ENCODE measurements around the gene CBLC. TPM values are rescaled to one million over a fixed set of nuclear protein-coding genes. Genes with fewer than 3 reads are reported as not detected.
"Not testable (repeated sequence)": the region's sequence is repeated elsewhere in the genome, so short reads cannot be mapped to it uniquely, and the experiment has no call there.

The CBLC gene
- polyA plus RNA-seq, 3 donors, result 0.45 to 11.1 (median 2.0) TPM

DNA sequence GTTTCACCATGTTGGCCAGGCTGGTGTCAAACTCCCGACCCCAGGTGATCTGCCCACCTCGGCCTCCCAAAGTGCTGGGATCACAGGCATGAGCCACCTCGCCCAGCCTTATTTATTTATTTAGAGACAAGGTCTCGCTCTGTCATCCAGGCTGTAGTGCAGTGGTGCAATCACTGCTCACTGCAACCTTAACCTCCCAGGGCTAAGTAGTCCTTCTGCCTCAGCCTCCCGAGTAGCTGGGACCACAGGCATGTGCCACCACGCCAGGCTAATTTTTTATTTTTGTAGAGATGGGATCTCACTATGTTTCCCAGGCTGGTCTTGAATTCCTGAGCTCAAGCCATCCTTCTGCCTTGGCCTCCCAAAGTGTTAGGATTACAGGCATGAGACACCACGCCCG lies 56.7 kb downstream of the CBLC start:
- WGBS, 3 donors, result 84 to 93% (median 85%) methylated on average over 8 of the region's 8 CpGs
- not testable (repeated sequence) for H3K27ac ChIP-seq (ENCODE audit: low read depth, low read length)

DNA sequence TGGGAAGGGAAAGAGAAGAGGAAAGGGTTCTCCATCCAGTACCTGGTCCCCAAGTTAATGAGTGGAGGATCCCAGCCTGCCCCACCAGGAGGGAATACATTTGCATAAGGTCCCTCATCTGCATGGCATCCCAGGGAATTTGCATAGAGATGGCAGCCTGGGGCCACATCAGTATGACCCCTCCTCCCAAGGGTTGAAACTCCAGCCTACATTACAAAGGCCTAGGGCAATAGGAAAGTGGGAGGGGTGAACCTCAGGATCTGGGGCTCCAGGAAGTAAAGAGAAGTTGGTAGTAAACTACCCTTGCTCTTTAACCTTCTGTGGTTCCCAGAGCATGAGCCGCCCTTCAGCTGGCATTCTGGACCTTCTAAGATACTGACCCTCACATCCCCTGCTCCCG lies 61.6 kb downstream of the CBLC start:
- WGBS, 3 donors, result 82 to 95% (median 93%) methylated on average over 2 of the region's 2 CpGs
- no peak overlapping the region for H3K27ac ChIP-seq (ENCODE audit: low read depth, low read length)

DNA sequence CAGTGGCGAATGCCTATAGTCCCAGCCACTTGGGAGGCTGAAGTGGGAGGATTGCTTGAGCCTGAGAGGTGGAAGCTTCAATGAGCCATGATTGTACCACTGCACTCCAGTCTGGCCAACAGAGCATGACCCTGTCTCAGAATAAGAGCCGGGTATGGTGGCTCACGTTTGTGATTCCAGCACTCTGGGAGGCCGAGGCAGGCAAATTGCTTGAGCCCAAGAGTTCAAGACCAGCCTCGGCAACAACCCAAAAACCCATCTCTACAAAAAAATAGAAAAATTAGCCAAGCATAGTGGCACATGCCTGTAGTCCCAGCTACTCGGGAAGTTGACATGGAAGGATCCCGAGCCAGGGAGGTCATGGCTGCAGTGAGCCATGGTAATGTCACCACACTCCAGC lies 63.1 kb downstream of the CBLC start:
- 76 to 81% (median 78%) methylated on average over 7 of the region's 7 CpGs for WGBS, 3 donors
- H3K27ac ChIP-seq (ENCODE audit: low read depth, low read length), result no peak overlapping the region

DNA sequence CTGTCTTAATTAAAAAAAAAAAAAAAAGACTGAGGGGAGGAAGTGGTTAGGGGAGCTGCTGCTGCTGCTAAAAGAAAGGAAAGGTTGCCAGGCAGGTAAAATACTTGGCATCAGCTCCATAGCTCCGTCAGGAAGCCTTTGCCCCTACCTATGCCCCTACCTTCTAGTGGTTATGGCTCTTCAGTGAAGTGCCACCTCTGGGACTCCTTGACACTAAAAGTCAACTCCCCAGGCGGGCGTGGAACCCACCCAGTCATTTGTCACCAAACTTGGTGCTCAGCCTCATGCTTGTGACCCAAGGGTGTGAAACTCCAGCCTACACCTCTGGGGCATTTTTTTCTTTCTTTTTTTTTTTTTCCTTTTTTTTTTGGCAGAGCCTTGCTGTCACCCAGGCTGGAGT lies 63.5 kb downstream of the CBLC start:
- WGBS, 3 donors, result 68 to 75% (median 75%) methylated on average over 3 of the region's 3 CpGs
- H3K27ac ChIP-seq (ENCODE audit: low read depth, low read length), result no peak overlapping the region

DNA sequence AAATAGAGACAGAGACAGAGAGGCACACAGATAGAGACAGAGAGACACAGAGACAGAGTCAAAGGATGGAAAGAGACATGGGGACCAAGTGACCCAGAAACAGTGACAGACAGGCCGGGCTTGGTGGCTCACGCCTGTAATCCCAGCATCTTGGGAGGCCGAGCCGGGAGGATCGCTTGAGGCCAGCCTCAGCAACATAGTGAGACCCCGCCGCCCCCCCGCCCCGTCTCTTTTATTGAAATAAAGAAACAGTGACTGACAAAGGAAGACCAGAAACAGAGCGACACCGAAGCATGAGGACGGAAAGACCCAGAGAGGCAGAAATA lies 67.6 kb downstream of the CBLC start:
- WGBS, 3 donors, result 9 to 10% (median 9%) methylated on average over 12 of the region's 12 CpGs
- H3K27ac ChIP-seq (ENCODE audit: low read depth, low read length), result no peak overlapping the region

DNA sequence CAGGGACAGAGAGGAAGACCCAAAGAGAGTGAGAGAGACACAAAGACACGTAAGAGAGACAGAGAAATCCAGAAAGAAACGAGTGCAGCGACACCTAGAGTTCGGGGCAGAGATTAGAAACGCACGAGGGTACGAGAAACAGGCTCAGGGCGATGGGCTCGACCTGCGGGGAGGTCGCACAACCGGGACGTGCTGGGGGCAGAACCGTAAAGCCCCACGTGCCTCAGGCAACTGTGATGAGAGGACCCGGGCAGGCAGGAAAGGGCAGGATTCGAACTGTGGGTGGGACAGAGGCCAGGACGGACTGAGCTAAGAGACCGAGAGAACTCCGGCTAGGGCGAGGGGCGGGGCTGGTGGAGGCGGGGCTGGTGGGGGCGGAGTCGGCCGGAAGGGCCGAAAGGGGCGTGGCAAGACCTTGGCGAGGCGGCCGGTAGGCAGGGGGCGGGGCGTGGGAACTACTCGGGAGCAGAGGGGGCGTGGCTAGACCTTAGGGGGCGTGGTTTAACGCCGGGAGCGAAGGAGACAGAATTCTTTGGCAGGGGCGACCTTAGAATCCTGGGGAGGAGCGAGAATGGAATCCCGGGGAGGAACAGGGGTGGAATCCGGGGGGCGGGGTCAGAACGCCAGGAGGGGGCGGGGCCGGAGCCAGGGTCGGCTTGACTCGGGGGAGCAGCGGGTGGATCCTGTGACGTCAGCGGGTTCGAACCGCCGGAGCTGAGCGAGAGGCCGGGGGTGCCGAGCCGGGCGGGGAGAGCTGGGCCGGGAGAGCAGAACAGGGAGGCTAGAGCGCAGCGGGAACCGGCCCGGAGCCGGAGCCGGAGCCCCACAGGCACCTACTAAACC lies 68.1 kb downstream of the CBLC start, which contains the start of gene NECTIN2:
NECTIN2 (plus strand) TSS at position 686 of the 843 bp plus-strand sequence. CDS start 229 bp downstream, outside the sequence.
- peak within 1 kb of the TSS; percentile 80 for H3K27ac ChIP-seq (ENCODE audit: low read depth, low read length)
- 0 to 1% (median 1%) methylated on average over 60 to 67 of the region's 67 CpGs for WGBS, 3 donors

DNA sequence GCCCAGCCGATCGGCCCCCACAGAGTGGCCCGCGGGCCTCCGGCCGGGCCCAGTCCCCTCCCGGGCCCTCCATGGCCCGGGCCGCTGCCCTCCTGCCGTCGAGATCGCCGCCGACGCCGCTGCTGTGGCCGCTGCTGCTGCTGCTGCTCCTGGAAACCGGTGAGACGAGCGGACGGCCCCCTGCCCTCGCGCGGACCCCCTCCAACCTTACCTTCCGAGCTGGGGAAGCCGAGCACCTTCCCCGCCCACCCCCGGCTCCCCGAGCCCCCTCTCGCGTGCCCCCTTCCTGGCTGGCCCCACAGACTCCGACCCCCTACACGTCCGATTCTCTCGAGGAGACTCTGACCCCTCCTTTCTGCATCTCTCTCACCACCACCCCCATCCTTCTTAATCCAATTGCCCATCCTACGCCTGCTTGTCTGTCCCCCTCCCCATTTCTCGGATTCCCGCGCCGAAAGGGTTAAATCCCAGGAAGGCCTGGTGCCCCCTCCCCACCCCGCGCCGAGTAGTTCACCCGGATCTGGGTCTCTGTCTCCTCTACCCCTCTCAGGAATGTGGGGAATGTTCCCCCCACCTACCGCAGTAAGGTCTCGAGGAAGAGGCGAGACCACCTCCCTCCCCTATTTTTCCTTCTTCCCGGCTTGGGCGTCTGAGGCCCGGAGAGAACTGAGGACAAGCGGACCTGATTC lies 68.9 kb downstream of the CBLC start:
- peak overlapping the region; percentile 80 for H3K27ac ChIP-seq (ENCODE audit: low read depth, low read length)
- 0 to 2% (median 1%) methylated on average over 26 to 50 of the region's 51 CpGs for WGBS, 3 donors

DNA sequence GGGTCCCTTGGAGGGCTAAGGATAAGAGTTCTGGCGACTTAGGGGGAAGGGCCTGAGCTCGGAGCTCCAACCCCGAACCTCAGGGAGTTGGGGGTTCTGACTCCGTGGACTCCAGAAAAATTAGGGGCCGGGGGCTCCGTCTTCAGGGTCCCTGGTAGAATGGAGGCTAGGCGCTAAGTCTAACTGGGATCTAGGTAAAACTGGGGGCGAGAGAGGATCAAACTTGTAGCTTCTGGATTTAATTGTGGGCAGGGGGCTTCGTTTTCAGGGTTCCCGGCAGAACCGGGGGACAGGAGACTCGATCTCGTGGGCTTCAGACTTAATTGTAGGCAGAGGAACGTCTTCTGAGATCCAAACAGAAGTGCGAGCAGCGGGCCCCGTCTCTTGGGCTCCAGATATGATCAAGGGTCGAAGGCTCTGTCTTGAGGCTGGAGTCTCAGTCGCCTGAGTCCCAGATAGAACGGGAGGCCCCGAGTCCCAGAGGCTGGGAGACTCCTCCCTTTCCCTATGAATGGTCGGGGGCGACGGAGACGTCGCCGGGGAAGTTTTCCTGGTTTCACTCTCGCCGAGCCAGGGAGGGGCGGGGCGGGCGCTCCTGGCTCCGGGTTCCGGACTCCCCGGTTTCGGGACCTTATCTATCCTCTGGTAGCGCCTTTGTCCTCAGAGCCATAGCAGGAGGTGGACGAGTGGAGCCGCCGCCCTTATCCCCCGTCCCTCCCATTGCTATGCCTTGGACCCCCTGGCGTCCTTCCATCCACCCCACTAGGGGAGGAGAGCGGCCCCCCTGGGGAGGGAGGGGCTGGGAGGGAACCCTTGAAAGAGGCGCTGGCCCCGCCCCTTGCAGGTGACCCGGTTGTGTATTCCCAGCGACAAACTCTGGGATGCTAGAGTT lies 69.7 kb downstream of the CBLC start:
- H3K27ac ChIP-seq (ENCODE audit: low read depth, low read length), result peak overlapping the region; percentile 79
- 0 to 2% (median 1%) methylated on average over 42 to 47 of the region's 47 CpGs for WGBS, 3 donors

DNA sequence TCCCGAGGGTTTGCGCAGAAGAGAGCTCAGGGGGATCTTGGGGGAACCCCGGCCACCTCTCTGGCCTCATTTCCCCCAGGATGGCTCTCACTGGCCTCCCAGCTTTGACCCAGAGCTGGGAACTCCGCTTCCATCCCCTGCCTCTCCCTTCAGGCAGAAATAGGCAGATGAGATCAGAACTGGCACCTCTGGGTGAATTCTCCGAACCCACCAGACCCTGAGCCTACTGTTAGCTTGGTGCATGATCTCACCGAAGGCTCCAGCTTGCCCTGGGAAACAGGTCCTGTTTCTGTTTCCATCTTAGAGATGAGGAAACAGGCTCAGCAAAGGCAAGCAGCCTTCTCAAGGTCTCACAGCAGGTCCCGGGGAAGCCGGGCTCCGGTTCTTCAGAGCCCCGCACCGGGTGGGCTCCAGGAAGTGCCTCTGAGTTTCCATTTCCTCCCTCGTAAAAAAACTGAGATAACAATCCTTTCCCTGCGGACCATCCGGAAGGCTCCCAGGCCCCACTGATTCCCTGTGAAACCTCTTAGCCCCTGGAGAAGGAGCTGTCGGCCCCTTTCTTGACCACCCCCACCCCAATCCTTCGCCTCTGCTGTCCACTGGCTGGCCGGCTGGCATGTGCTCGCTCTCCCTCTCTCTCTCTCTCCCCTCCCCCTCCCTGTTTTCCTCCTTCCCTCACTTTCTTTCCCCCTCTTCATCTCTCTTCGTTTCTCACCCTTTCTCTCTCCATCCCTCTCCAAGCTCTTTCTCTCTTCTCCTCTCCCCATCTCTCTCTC lies 70.5 kb downstream of the CBLC start:
- H3K27ac ChIP-seq (ENCODE audit: low read depth, low read length), result peak overlapping the region; percentile 79
- 16 to 29% (median 24%) methylated on average over 19 of the region's 19 CpGs for WGBS, 3 donors

DNA sequence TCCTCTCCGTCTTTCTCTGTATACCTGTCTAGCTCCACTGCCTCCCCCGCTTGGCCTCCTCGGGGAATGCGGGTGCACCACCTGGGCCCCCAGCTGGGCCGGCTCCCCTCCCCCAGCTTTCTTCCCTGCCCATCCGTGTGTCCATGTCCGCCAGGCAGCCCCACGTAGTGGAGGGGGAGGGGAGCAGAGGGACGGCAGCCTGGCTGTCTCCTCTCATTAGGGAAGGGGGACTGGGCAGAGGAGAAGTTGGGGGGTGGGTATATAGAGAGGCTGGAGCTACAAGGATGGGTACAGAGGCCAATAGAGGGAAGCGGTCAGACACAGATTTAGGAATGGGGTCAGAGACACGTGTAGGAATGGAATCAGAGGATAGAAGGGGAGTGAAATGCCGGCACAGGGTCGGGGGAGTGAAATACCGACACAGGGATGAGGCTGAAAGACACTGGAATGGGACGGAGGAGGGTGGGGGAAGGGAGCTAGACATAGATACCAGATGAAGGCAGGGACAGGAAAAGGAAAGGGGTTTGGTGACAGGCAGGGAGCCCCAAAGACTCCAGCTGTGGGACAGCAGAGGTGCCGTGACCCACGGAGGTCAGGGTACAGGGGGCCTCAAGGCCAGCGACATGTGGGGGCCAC lies 71.2 kb downstream of the CBLC start:
- 23 to 49% (median 30%) methylated on average over 18 of the region's 18 CpGs for WGBS, 3 donors
- H3K27ac ChIP-seq (ENCODE audit: low read depth, low read length), result peak overlapping the region; percentile 41

Other genes with a start within 250 kb of the CBLC start
- not detected for gene CEACAM20, start 248.2 kb upstream of the CBLC start, polyA plus RNA-seq
- under 1 TPM in 1 of 3 donors, not detected in 2; 0.62 TPM for gene IGSF23, start 164.3 kb upstream of the CBLC start, polyA plus RNA-seq
- 10 to 100 TPM; 10.5 to 27.1 (median 12.7) TPM for gene PVR, start 134.0 kb upstream of the CBLC start, polyA plus RNA-seq
- 1 to 10 TPM; 2.7 to 4.8 (median 3.8) TPM for gene CEACAM19, start 106.4 kb upstream of the CBLC start, polyA plus RNA-seq
- under 1 TPM in 1 of 3 donors, not detected in 2; 0.07 TPM for gene CEACAM16, start 78.7 kb upstream of the CBLC start, polyA plus RNA-seq
- gene BCL3, start 29.2 kb upstream of the CBLC start, polyA plus RNA-seq, result 100 to 1,000 TPM in 1 of 3 donors, 10 to 100 TPM in 2; 33.4 to 150 (median 97.6) TPM
- gene BCAM, start 31.2 kb downstream of the CBLC start, polyA plus RNA-seq, result 10 to 100 TPM; 23.8 to 66.5 (median 62.1) TPM
- 10 to 100 TPM; 23.8 to 83.0 (median 58.7) TPM for gene NECTIN2, start 68.4 kb downstream of the CBLC start, polyA plus RNA-seq
- 10 to 100 TPM; 25.6 to 60.5 (median 26.4) TPM for gene TOMM40, start 113.4 kb downstream of the CBLC start, polyA plus RNA-seq
- 1,000 to 10,000 TPM in 1 of 3 donors, 100 to 1,000 TPM in 2; 118 to 1,060 (median 448) TPM for gene APOE, start 127.9 kb downstream of the CBLC start, polyA plus RNA-seq
- gene APOC1, start 136.7 kb downstream of the CBLC start, polyA plus RNA-seq, result 10 to 100 TPM; 33.9 to 42.9 (median 40.3) TPM
- not detected for gene APOC4, start 164.3 kb downstream of the CBLC start, polyA plus RNA-seq
- under 1 TPM in 2 of 3 donors, not detected in 1; 0.18 to 0.36 TPM for gene APOC2, start 168.2 kb downstream of the CBLC start, polyA plus RNA-seq
- 100 to 1,000 TPM in 1 of 3 donors, 10 to 100 TPM in 2; 55.8 to 151 (median 75.7) TPM for gene CLPTM1, start 177.5 kb downstream of the CBLC start, polyA plus RNA-seq
- gene RELB, start 223.6 kb downstream of the CBLC start, polyA plus RNA-seq, result 10 to 100 TPM; 11.0 to 64.9 (median 12.7) TPM

Data from adipose tissue (tissue), 3 donors.